Loucy (cell line): ENCODE data around the gene GCNT4.

Experiments
- H2AFZ ChIP-seq: fragments of 200-600 bp; sonication (generic); 2 replicates; pipeline ENCODE4 v1.6.0; 2016; ENCODE audit warnings: antibody characterized with exemption, mild to moderate bottlenecking, low read length, moderate library complexity
- H3F3A ChIP-seq: fragments of 200-600 bp; 2 replicates; pipeline ENCODE4 v1.6.0; 2016; ENCODE audit warnings: antibody characterized with exemption, low read depth, mild to moderate bottlenecking
- H3K27me3 ChIP-seq: fragments of 200-600 bp; sonication (generic); 2 replicates; pipeline ENCODE4 v1.6.1; 2014; ENCODE audit warnings: low read length, mild to moderate bottlenecking; ENCODE audit not compliant: insufficient read depth, poor library complexity, severe bottlenecking
- H3K36me3 ChIP-seq: fragments of 200-600 bp; sonication (generic); 2 replicates; pipeline ENCODE4 v1.6.1; 2016; ENCODE audit warnings: low read length; ENCODE audit not compliant: insufficient read depth
- H3K4me1 ChIP-seq: fragments of 200-600 bp; sonication (generic); 2 replicates; pipeline ENCODE4 v1.5.1; 2014; ENCODE audit warnings: low read length, mild to moderate bottlenecking; ENCODE audit not compliant: insufficient read depth, poor library complexity, severe bottlenecking
- H3K4me2 ChIP-seq: fragments of 200-600 bp; sonication (generic); 2 replicates; pipeline ENCODE4 v1.6.0; 2014; ENCODE audit warnings: antibody characterized with exemption, low read length, low read depth, mild to moderate bottlenecking; ENCODE audit not compliant: poor library complexity, severe bottlenecking
- H3K4me3 ChIP-seq: fragments of 200-600 bp; sonication (generic); 2 replicates; pipeline ENCODE4 v1.5.1; 2014; ENCODE audit warnings: low read length, mild to moderate bottlenecking, mixed read lengths; ENCODE audit not compliant: poor library complexity, severe bottlenecking
- H3K79me2 ChIP-seq: fragments of 200-600 bp; sonication (generic); 2 replicates; pipeline ENCODE4 v1.6.1; 2014; ENCODE audit warnings: low read length; ENCODE audit not compliant: insufficient read depth
- H3K9ac ChIP-seq: fragments of 200-600 bp; sonication (generic); 2 replicates; pipeline ENCODE4 v1.6.0; 2014; ENCODE audit warnings: mild to moderate bottlenecking, low read depth, low read length, moderate library complexity; ENCODE audit not compliant: poor library complexity, severe bottlenecking
- H3K9me2 ChIP-seq: fragments of 200-600 bp; sonication (generic); replicated peaks from 2 replicates; pipeline ENCODE4 v1.6.1; 2016; ENCODE audit warnings: low read depth, low read length, mixed read lengths
- H3K9me3 ChIP-seq: fragments of 200-600 bp; sonication (generic); 2 replicates; pipeline ENCODE4 v1.6.1; 2014; ENCODE audit warnings: mild to moderate bottlenecking, antibody characterized with exemption, low read length, low read depth; ENCODE audit not compliant: insufficient read depth
- H4K20me1 ChIP-seq: fragments of 200-600 bp; sonication (generic); 2 replicates; pipeline ENCODE4 v1.6.0; 2014; ENCODE audit warnings: antibody characterized with exemption, low read length, mild to moderate bottlenecking; ENCODE audit not compliant: insufficient read depth, poor library complexity, severe bottlenecking
- EZH2phosphoT487 ChIP-seq: fragments of 200-600 bp; IDR thresholded peaks from 2 replicates; pipeline ENCODE4 v1.6.1; 2018; ENCODE audit warnings: antibody characterized with exemption, mild to moderate bottlenecking, moderate library complexity, borderline replicate concordance
- TF ChIP-seq, protein P1 (sequence below): fragments of 200-600 bp; sonication (generic); conservative IDR thresholded peaks from 2 replicates; pipeline ENCODE4 v1.5.1; 2014; ENCODE audit warnings: mild to moderate bottlenecking, antibody characterized with exemption, low read length

GCNT4 gene

GRCh38 chr5:75078027-75078426, 25.7 kb upstream of the GCNT4 start:
- Histone ChIP-seq H3K27me3 (no peaks in the 10 kb centered on the region), H2AFZ (no peak overlapping the region), H3K9me2 (no peaks in the 10 kb centered on the region), H3K9me3 (no peaks in the 10 kb centered on the region), H3K4me1 (peaks cover 16% of the 10 kb centered on the region), H4K20me1 (no peaks in the 10 kb centered on the region), H3K4me3 (no peak overlapping the region), H3F3A (no peaks in the 10 kb centered on the region), H3K79me2 (no peaks in the 10 kb centered on the region), H3K4me2 (no peak overlapping the region), H3K9ac (no peak overlapping the region), H3K36me3 (no peaks in the 10 kb centered on the region)
- TF ChIP-seq, protein P1, sequence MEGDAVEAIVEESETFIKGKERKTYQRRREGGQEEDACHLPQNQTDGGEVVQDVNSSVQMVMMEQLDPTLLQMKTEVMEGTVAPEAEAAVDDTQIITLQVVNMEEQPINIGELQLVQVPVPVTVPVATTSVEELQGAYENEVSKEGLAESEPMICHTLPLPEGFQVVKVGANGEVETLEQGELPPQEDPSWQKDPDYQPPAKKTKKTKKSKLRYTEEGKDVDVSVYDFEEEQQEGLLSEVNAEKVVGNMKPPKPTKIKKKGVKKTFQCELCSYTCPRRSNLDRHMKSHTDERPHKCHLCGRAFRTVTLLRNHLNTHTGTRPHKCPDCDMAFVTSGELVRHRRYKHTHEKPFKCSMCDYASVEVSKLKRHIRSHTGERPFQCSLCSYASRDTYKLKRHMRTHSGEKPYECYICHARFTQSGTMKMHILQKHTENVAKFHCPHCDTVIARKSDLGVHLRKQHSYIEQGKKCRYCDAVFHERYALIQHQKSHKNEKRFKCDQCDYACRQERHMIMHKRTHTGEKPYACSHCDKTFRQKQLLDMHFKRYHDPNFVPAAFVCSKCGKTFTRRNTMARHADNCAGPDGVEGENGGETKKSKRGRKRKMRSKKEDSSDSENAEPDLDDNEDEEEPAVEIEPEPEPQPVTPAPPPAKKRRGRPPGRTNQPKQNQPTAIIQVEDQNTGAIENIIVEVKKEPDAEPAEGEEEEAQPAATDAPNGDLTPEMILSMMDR = no peak
- TF ChIP-seq EZH2phosphoT487 = no peak

DNA sequence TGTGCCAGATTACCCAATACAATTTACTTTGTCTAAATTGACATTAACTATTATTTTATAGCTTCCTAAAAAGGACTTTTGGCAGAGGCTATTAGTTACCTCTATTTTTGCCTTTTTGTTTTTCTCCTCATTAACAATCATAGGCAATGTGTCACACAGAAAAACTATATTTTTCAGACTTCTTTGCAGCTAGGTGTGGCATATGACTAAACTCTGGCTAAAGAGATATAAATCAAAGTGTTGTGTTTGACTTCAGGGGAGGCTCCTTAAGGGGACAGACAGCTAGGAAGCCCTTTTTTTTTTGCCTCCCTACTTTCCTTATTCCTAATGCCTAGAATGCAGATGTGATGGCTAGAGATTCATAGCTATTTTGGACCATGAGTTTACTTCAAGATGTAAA, 19.7 kb upstream of the GCNT4 start:
- H3F3A ChIP-seq = no peaks in the 10 kb centered on the region
- H2AFZ ChIP-seq = no peak overlapping the region
- H3K4me3 ChIP-seq = no peak overlapping the region
- no peaks in the 10 kb centered on the region for H3K27me3 ChIP-seq
- peaks cover 4% of the 10 kb centered on the region for H3K4me1 ChIP-seq
- H3K9ac ChIP-seq = no peak overlapping the region
- no peaks in the 10 kb centered on the region for H4K20me1 ChIP-seq
- H3K9me3 ChIP-seq = no peaks in the 10 kb centered on the region
- TF ChIP-seq, protein P1 = no peak
- no peaks in the 10 kb centered on the region for H3K9me2 ChIP-seq
- H3K36me3 ChIP-seq = no peaks in the 10 kb centered on the region
- H3K79me2 ChIP-seq = no peaks in the 10 kb centered on the region
- H3K4me2 ChIP-seq = no peak overlapping the region

GRCh38 chr5:75071100-75071499, 18.7 kb upstream of the GCNT4 start:
- Histone ChIP-seq H3K9me3 (no peaks in the 10 kb centered on the region), H3K4me3 (no peak overlapping the region), H3K9me2 (no peaks in the 10 kb centered on the region), H3F3A (no peaks in the 10 kb centered on the region), H3K79me2 (no peaks in the 10 kb centered on the region), H3K4me1 (peaks cover under 1% of the 10 kb centered on the region), H3K36me3 (no peaks in the 10 kb centered on the region), H2AFZ (no peak overlapping the region), H3K9ac (no peak overlapping the region), H4K20me1 (no peaks in the 10 kb centered on the region), H3K4me2 (no peak overlapping the region), H3K27me3 (no peaks in the 10 kb centered on the region)
- no peak for TF ChIP-seq EZH2phosphoT487
- TF ChIP-seq, protein P1 = no peak
